Left cardiac atrium (tissue), 4 donors: ENCODE results near the gene ZNF276. TPM values are rescaled to one million over a fixed set of nuclear protein-coding genes. Genes with fewer than 3 reads are reported as not detected.

Source experiments
- ATAC-seq, 2 donors: fragments of 200-7000 bp; cut with Tn5 transposase; one replicate each; pipeline ENCODE4 v1.9.1; 2020; ENCODE audit warnings: mild to moderate bottlenecking in 2 of 2, moderate library complexity in 2 of 2
- DNase-seq: peaks from one replicate; pipeline ENCODE4 v3.0.0-alpha.2; 2020
- intact Hi-C, 2 donors: fragments of 100-400 bp; cut with DNase I; formaldehyde crosslinking; loops; one replicate each; pipeline versions ENCODE4 v1.14.1 to v1.15.1; 2022 to 2023
- total RNA-seq, 2 donors: library from RNA; stranded (reverse); fragmentation: NEBNext Ultra II Directional; extraction: Animal tissue kit (Norgen Biotek cat#: 25700); gene quantifications; one replicate each; pipeline ENCODE4 v1.2.1, GENCODE V29; 2021
- donor health status: DM: no; HTN: yes; CAD: no.
- donor health status: DM: no; HTN: yes; CAD: no; lungs with severe emphysema.
- donor health status: DM: yes; HTN: yes; CAD: no.
- donor health status: Dilated cardiomyopathy.

ZNF276 gene
- total RNA-seq, 2 donors from 2014 or later: 11.9 to 18.2 TPM

DNA sequence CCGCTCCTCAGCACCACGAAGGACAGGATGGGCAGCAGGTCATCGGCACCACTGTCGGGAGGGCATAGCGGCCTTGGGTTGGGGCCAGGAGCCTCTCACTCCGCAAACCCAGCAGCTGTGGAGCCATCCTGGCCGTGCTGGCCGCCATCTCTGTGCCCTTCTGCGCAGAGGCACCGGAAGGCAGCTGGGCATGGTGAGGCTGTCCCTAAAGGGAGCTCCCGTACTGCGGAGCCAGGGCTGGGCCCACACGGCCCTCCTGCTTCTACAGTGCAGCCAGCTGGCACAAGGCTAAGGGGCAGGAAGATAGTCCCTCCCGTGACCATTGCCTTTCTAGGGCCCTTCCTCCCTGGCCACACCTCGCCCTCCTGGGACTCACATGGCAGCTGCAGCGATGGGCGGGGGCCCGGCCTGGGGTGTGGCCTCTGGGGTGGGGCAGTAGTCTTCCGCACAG, 12.8 kb upstream of the ZNF276 start:
- intact Hi-C loops: loop anchor here in 1 of 2 donors (10.0 kb wide), 1 partner anchor 86 kb away; no protein-coding TSS in a partner anchor
- DNase-seq: no peak

DNA sequence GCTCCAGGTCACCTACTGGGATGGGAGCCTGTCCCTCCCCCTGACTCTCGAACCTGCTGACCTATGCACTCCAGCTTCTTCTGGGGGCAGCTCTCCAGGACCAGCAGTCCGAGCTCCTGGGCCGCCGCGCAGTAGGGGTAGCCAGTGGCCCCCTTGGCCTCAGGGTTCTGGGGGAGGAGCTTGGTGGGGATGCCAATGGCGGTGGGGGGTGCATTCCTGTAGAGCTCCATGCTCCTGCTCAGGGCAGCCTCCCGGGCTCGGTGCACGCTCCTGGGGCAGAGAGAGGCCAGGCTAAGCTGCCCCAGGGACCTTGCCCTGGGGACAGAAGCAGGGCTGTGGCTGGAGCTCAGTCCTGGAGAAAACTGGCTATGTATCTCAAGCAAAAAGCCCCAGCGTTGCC, 12.2 kb upstream of the ZNF276 start:
- ATAC-seq (no peak), DNase-seq (no peak)
- intact Hi-C loops: loop anchor here in 1 of 2 donors (10.0 kb wide), 1 partner anchor 86 kb away; no protein-coding TSS in a partner anchor

More for the DNA sequence above, 12.8 kb upstream of the ZNF276 start:
- ATAC-seq: no peak

DNA sequence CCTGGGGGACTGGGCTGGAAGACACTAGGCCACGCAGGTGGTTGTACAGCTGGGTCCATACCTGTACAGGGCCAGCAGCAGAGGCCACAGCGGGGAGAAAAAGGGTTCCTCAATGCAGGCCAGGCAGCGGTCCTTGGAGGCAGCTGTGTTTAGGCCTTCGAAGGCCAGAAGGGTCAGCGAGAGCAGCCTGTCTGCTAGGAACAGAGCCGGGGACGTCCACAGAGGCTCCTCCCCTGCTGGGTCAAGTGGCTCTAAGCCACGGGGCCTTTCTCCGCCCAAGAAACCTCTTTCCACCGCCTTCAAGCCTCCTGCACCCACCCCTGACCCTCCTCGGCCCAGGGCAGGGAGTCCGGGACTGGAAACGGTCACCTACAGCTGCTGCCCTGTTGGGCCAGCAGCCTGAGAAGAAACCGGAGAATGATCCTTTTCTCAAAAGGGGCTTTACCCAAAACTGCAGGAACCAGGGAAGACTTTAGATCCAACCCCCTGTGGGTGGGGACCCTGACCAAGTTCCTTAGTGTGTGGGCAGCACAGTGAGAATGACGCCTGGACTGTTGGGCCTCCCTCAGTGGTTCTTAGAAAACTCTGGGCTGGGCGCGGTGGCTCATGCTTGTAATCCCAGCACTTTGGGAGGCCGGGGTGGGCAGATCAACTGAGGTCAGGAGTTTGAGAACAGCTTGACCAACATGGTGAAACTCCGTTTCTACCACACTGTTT, 11.5 kb upstream of the ZNF276 start:
- no peak for ATAC-seq
- intact Hi-C loops: loop anchor here in 1 of 2 donors (10.0 kb wide), 1 partner anchor 85 kb away; no protein-coding TSS in a partner anchor
- no peak for DNase-seq

DNA sequence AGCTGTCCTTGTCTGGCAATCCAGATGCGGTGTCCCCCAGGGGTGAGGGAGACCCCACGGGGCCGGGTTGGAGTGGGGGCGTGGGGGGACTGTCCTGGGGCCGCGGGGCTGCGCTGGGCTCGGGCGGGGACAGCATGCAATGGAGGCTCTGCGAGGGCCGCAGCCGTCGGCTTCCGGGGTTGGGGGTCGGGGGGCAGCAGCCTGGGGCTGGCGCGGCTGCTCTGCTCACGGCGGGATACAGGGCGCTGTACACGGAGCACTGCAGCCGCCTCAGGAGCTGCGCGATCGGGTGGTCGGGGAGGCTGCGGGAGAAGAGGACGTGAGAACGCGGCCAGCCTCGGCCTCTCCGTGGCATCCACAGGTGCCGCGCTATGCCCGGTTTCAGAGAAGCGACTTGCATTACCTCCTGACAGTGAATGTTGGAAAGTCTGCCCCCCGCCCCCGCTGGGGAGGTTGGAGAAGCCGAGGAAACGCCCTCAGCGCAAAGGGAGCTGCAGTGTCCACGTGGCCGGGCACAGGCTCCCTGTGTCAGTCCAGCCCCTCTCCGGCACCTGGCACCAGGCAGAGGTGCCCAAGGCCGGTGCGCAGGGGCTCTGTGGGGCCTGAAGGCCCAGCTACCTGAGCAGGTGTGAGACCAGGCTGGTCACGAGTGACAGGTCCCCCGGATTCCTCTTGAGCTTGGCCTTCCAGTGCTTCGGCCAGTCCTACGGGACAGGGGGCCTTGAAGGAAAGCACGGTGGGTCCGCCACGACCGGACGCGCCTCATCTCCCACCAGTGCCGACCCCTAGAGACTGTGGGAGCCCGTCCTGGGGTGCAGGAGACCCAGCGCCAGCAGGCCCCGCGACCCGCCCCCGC, 10.4 kb upstream of the ZNF276 start:
- intact Hi-C loops: no loop called here
- no peak for ATAC-seq
- no peak for DNase-seq

DNA sequence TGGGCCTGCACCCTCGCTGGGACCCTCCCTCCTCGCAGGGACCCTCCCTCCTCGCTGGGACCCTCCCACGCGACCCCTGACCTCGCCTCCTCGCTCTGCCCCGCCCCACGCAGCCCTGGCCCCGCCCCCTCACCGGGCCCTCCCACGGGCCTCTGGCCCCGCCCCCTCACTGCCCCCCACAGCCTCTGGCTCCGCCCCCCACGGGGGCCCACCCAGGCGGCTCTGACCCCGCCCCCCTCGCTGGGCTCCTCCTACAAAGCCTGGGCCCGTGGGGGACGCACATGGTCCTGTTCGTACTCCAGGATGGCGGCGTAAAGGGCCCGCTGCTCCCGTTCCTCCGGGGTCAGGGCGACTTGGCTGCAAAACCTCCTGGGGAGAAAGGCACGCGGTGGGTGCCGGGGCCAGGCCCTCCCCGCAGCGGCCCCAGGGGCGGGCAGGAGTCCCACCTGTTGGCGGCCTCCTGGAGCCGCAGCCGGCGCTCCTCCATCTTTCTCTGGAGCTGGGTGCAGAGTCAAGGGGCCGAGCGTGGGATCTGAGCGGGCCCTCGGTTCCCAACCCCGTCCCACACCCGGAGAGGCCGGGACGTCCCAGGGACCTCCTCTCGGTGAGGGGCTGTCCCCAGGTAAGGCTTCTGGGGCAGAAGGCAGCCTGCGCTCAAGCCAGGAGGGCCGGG, 9.6 kb upstream of the ZNF276 start:
- intact Hi-C loops: no loop called here
- DNase-seq (peak; percentile 58), ATAC-seq (peak; percentile 63 to 69)

DNA sequence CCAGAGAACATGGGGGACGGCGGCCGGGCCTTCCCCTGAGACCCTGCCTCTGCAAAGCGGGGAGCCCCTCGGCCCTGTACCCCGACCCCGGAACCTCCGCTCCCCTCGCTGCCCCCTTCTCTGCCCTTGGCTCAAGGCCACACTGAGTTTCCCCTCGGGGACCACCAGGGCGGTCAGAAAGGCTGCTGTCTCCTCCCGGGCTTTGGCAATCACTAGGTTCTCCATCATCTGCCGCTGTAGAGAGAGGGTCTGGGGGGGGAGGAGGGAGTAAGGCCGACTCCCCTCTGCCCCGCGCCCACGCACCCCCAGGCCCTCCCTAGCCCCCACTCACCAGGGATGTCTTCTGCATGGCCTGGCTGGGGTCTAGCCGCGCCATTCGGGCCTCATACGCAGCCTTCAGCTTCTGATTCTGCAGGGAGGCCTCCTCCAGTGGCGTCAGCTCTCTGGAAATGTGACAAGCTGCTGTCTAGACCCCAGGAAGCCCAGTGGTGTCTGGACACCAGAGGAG, 9.0 kb upstream of the ZNF276 start:
- ATAC-seq: peak in 1 of 2 donors; percentile 3
- intact Hi-C loops: no loop called here
- DNase-seq: no peak

DNA sequence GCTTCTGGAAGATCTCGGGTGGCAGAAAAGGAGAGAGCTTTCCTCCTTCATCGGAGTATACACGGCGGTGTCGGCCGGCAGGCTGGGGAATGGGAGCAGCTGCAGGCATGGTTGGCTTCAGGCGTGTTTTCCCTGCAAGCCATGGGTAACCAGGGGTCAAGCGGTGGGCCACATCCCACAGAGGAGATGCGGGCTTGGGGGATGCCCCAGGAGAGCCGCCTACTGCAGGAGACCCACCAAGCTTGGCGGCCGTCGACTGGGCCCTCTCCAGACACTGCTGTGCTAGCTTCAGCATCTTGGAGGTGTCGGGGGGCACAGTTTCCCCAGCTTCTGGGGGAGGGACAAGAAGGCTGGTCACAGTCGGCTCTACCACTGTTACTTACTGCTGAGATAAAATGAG, 4.8 kb upstream of the ZNF276 start:
- ATAC-seq: no peak

DNA sequence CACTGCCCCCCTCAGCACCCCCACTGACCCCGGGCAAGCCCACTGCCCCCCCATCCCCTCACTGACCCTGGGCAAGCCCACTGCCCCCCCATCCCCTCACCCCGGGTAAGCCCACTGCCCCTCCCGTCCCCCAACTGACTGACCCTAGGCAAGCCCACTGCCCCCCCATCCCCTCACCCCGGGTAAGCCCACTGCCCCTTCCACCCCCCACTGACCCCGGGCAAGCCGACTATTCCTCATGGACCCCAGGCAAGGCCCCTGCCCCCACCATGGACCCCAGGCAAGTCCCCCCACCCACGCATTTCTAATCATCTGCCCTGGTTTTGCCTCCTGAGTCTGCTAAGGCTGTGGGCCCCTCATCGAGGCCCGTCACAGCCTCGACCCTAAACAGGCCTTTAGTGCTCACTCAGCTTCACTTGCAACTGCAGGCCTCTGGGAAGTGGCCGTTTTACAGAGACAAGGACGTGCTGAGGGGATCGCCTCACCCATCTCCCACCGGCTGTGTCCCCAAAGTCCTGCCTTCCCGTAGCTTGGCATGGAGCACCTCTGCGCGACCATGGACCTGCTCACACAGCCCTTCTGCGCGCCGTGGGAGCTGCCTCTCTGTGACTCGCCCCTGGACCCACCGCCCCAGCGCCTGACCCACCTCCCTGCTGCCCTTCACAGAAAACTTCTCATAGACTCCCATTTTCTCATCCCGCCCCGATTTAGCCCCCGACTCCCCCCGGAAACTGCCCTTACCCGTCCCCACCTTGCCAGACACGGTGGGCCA, 4.2 kb upstream of the ZNF276 start:
- DNase-seq (no peak), ATAC-seq (no peak)

More for the DNA sequence above, 4.8 kb upstream of the ZNF276 start:
- intact Hi-C loops: no loop called here
- DNase-seq: no peak

DNA sequence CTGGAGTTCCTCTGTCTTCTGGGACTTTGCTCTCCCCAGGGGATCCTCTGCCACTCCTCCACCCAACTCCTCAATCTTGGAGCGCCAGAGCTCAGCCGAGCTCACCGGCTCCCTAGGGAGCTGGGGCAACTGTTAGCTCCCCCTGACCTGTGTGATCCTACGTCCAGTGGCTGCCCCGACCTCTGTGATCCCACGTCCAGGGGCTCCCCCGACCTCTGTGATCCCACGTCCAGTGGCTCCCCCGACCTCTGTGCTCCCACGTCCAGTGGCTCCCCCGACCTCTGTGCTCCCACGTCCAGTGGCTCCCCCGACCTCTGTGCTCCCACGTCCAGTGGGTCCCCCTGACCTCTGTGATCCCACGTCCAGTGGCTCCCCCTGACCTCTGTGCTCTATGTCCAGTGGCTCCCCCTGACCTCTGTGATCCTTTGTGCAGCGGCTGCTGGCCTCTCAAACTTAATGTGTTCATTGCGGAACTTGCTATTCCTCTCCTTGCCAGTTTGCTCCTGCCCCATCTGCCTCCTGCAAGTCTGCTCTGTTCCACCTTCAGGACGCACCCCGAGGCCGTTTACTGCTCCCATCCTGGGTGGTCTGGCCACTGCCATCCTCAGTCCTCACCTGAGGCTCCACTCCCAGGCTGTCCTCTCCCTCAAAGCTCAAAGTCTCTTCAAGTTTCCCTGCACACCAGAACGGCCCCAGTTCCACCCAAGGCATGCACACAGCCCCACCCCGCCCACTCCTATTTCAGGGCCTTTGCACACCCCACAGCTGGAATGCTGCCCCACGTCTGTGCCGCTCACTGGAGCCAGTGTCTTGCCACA, 3.4 kb upstream of the ZNF276 start:
- ATAC-seq (no peak), DNase-seq (no peak)
- intact Hi-C loops: no loop called here

More for the DNA sequence above, 4.2 kb upstream of the ZNF276 start:
- intact Hi-C loops: no loop called here

DNA sequence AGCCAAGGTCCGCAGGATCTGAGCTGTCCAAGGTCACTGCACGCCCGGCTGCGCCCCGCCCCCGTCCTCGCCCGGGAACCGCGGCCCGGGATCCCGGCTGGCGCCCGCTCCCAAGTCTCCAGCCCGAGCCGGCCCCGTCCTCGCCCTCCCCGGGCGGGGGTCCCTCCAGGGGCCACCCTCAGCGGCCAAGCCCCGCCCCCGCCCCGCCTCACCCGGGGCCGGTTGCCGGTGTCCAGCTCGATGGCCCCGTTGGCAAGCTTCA, 855 bp upstream of the ZNF276 start:
- DNase-seq (peak; percentile 55), ATAC-seq (peak; percentile 20 to 32)
- intact Hi-C loops: no loop called here

DNA sequence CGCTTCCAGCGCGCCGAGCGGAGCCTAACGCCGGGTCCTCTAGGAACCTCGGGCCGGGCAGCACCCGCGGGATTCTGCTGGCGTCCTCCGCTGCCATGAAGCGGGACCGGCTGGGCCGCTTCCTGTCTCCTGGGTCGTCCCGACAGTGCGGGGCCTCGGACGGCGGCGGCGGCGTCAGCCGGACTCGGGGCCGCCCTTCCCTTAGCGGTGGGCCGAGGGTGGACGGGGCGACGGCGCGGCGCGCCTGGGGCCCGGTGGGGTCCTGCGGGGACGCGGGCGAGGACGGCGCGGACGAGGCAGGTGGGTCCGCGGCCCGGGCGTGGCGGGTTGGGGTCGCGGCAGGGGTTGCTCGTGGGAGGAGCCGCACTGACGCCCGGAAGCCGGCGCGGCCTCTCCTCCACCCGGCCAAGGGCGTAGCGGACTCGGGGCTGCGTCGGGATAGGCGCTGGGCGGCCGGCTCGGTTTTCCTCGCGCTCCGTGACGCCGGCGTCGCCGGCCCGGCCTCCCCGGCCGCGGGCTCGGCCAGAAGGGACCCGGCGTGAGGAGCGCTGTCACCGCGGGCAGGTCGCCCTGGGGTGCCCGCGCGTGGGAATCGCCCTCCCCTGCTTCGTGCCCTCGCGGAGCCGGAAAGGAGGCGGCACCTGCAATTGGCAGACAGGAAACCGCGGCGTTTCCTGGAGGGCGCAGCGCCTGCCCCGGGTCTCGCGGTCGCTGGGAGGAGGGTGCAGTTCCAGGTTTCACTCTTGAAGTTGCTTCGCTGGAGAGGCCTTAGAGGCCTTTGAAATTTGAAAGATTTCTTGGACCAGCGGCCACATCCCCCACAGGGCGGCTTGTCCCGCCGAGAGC, 432 bp downstream of the ZNF276 start:
- peak; percentile 28 to 36 for ATAC-seq
- peak; percentile 80 for DNase-seq
- intact Hi-C loops: no loop called here

DNA sequence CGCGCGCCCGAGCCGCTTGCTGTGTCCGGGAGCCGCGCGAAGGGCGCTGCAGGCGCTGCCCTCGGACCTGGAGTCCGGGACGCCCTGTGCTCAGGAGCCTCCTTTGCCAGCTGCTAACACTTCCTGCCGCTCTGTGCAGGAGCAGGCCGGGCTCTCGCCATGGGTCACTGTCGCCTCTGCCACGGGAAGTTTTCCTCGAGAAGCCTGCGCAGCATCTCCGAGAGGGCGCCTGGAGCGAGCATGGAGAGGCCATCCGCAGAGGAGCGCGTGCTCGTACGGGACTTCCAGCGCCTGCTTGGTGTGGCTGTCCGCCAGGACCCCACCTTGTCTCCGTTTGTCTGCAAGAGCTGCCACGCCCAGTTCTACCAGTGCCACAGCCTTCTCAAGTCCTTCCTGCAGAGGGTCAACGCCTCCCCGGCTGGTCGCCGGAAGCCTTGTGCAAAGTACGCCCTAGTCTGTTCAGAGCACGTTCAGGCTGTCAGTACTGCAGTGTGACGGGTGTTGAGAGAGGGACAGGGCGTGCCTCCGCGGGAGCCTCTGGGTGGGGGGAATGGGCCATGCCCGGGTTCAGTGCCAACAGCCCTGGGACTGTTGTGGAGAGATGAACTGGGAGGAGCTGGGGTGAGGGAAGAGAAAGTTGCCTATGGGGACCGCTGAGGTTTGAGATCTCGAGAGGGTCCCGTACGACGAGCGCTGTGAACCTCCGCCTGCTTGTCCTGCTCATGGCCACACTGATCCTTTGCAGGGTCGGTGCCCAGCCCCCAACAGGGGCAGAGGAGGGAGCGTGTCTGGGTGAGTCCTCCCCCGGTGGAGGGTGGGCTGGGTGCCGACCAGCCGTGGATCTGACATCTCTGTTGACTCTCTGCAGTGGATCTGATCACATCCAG, 1.3 kb downstream of the ZNF276 start:
- DNase-seq: peak; percentile 90
- ATAC-seq: peak; percentile 9 to 21
- intact Hi-C loops: no loop called here

DNA sequence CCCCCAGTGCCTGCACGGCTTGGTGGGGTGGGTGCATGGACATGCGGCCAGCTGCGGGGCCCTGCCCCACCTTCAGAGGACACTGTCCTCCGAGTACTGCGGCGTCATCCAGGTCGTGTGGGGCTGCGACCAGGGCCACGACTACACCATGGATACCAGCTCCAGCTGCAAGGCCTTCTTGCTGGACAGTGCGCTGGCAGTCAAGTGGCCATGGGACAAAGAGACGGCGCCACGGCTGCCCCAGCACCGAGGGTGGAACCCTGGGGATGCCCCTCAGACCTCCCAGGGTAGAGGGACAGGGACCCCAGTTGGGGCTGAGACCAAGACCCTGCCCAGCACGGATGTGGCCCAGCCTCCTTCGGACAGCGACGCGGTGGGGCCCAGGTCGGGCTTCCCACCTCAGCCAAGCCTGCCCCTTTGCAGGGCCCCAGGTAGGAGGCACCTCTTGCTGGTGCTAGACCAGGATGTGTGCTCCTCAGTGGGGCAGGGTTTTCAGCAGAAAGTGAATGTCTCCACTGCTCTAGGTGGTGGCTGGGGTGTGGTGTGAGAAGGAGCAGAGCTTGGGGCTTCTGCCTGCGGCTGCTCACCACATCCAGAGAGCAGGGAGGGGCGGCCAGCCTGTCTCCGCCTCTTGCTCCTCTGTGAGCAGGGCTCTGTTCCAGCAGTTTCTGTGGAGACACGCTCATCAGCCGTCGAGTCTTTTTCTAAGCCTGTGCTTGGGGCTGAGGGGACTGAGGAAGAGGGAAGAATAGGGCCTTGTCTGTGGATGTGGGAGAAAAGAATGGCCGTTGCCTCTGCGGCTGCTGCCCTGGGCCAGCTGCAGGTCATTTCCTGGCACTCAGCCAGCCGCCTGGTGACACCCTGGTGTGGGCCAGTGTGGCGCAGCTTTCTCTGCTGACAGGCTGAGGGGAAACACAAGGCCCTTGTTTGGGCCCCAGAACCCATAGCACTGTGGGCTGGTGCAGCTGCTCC, 2.2 kb downstream of the ZNF276 start:
- peak; percentile 71 for DNase-seq
- intact Hi-C loops: no loop called here
- ATAC-seq: no peak

DNA sequence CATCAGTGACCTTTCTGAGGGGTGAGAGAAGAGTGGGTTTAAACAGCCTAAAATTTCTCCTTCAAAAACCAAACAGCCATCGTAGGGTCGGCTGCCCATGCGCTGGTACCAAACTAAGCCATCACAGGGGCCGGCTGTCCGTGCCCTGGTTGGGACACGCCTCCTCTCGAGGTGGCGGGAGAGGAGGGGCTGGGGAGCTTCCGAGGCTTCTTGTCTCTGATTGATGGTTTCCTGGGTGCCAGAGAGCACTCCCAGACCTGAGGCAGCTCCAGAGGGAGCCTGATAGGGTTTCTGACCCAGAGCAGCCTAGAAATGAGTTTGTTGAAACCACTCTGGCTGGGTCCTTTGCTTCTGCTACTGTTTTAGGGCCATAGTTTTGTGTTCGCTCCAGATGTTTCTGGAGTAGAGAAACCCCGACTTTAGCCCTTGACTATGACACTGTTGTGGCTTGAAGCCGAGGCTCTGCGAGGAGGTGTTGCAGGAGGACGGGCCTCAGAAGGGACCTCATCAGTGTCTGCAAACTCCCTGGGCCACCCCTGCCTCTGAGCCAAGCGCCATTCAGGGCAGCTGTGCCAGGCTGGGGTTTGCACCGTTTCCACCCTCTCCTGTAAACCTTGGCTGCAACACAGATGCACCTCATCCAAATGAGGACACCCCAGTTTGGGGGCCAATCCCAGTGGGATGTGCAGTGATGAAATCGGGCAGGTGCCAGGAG, 6.2 kb downstream of the ZNF276 start:
- ATAC-seq: no peak
- no peak for DNase-seq
- intact Hi-C loops: no loop called here
